ENCODE results near the gene TRIM40.
"Not testable (repeated sequence)": the region's sequence is repeated elsewhere in the genome, so short reads cannot be mapped to it uniquely, and the experiment has no call there.

GRCh38 chr6:30165238-30165637 lies 29.3 kb downstream of the TRIM40 start:
- TF ChIP-seq CTCF, POLR2A (IDR thresholded peaks at IDR 0.05): not testable (repeated sequence)
